Hepatocyte (in vitro differentiated cells): ENCODE results near the gene PTGES. TPM values are rescaled to one million over a fixed set of nuclear protein-coding genes. Genes with fewer than 3 reads are reported as not detected.
A peak's percentile ranks its signal among the peaks of the same experiment; 100 is the strongest.

Source experiments
- DNase-seq: peaks from one replicate; pipeline ENCODE4 v3.0.0-alpha.2; 2016; ENCODE audit warnings: low spot score
- H2AFZ ChIP-seq: fragments of 200-600 bp; sonication (generic); 2 replicates; pipeline ENCODE4 v1.6.0; 2016; ENCODE audit warnings: antibody characterized with exemption, mild to moderate bottlenecking
- H3K27ac ChIP-seq: fragments of 200-600 bp; sonication (generic); 2 replicates; pipeline ENCODE4 v1.5.1; 2016; ENCODE audit warnings: mild to moderate bottlenecking
- H3K27me3 ChIP-seq: fragments of 200-600 bp; sonication (generic); 2 replicates; pipeline ENCODE4 v1.6.1; 2016
- H3K36me3 ChIP-seq: fragments of 200-600 bp; sonication (generic); replicated peaks from 2 replicates; pipeline ENCODE4 v1.5.1; 2016; ENCODE audit warnings: low read depth; ENCODE audit not compliant: insufficient read depth
- H3K4me1 ChIP-seq: fragments of 200-600 bp; sonication (generic); 2 replicates; pipeline ENCODE4 v1.5.1; 2016; ENCODE audit warnings: mild to moderate bottlenecking, moderate library complexity; ENCODE audit not compliant: insufficient read depth
- H3K4me2 ChIP-seq: fragments of 200-600 bp; sonication (generic); 2 replicates; pipeline ENCODE4 v1.6.0; 2016
- H3K4me3 ChIP-seq: fragments of 200-600 bp; sonication (generic); 2 replicates; pipeline ENCODE4 v1.5.1; 2016; ENCODE audit warnings: mild to moderate bottlenecking
- H3K79me2 ChIP-seq: fragments of 200-600 bp; sonication (generic); 2 replicates; pipeline ENCODE4 v1.6.0; 2017; ENCODE audit warnings: mild to moderate bottlenecking
- H3K9me2 ChIP-seq: fragments of 200-600 bp; sonication (generic); replicated peaks from 2 replicates; pipeline ENCODE4 v1.6.0; 2017; ENCODE audit warnings: mild to moderate bottlenecking; ENCODE audit not compliant: insufficient read depth
- H3K9me3 ChIP-seq: fragments of 200-600 bp; sonication (generic); 2 replicates; pipeline ENCODE4 v1.5.1; 2016; ENCODE audit warnings: low read depth, mild to moderate bottlenecking
- H4K20me1 ChIP-seq: fragments of 200-600 bp; sonication (generic); 2 replicates; pipeline ENCODE4 v1.6.0; 2016; ENCODE audit warnings: mild to moderate bottlenecking; ENCODE audit not compliant: insufficient read depth, poor library complexity, severe bottlenecking
- EZH2 ChIP-seq: fragments of 200-600 bp; sonication (generic); IDR thresholded peaks from 2 replicates; pipeline ENCODE4 v1.6.1; 2016; ENCODE audit warnings: antibody characterized with exemption, mild to moderate bottlenecking, borderline replicate concordance
- EZH2phosphoT487 ChIP-seq: fragments of 200-600 bp; sonication (generic); IDR thresholded peaks from one replicate; pipeline ENCODE4 v1.6.1; 2018; ENCODE audit warnings: antibody characterized with exemption, mild to moderate bottlenecking, low read depth, moderate library complexity; ENCODE audit not compliant: unreplicated experiment, severe bottlenecking
- WGBS: methylation state at CpG from one replicate; pipeline ENCODE4 v1.1.6; 2016; ENCODE audit warnings: low lambda C conversion rate; ENCODE audit errors: missing lambda C conversion rate; 5-methylcytosine and 5-hydroxymethylcytosine counted together
- polyA plus RNA-seq: library from polyadenylated mRNA; unstranded; fragments of >200 nt; fragmentation: Nextera tagmentation; extraction: Ambion mirVana; gene quantifications from 2 replicates; pipeline ENCODE4 v1.2.1, GENCODE V29; 2016
- total RNA-seq: library from RNA; depleted of rRNA; stranded (reverse); fragments of >200 nt; gene quantifications from 2 replicates; pipeline ENCODE4 v1.2.3, GENCODE V29; 2014
- TF ChIP-seq, protein P1 (sequence below): fragments of 200-600 bp; sonication (generic); IDR thresholded peaks from 2 replicates; pipeline ENCODE4 v1.5.1; 2016; ENCODE audit warnings: antibody characterized with exemption, mild to moderate bottlenecking; ENCODE audit not compliant: poor library complexity

Gene PTGES
- total and polyA plus RNA-seq, 2 experiments from 2014 or later: 26.4 to 94.9 TPM

- peaks cover 6% of the 10 kb centered on the region for H3K79me2 ChIP-seq
- WGBS: 68% methylated on average over 13 of the region's 15 CpGs
- no peaks in the 10 kb centered on the region for H3K27me3 ChIP-seq
- no peaks in the 10 kb centered on the region for H3K36me3 ChIP-seq
- TF ChIP-seq, protein P1, sequence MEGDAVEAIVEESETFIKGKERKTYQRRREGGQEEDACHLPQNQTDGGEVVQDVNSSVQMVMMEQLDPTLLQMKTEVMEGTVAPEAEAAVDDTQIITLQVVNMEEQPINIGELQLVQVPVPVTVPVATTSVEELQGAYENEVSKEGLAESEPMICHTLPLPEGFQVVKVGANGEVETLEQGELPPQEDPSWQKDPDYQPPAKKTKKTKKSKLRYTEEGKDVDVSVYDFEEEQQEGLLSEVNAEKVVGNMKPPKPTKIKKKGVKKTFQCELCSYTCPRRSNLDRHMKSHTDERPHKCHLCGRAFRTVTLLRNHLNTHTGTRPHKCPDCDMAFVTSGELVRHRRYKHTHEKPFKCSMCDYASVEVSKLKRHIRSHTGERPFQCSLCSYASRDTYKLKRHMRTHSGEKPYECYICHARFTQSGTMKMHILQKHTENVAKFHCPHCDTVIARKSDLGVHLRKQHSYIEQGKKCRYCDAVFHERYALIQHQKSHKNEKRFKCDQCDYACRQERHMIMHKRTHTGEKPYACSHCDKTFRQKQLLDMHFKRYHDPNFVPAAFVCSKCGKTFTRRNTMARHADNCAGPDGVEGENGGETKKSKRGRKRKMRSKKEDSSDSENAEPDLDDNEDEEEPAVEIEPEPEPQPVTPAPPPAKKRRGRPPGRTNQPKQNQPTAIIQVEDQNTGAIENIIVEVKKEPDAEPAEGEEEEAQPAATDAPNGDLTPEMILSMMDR: no peak
- TF ChIP-seq EZH2: no peak
- no peak for TF ChIP-seq EZH2phosphoT487
- peak; percentile 46 for DNase-seq
- H3K4me3 ChIP-seq: no peak overlapping the region
- no peak overlapping the region for H3K4me2 ChIP-seq
- no peaks in the 10 kb centered on the region for H4K20me1 ChIP-seq
- H3K9me2 ChIP-seq: no peaks in the 10 kb centered on the region
- H2AFZ ChIP-seq: no peak overlapping the region
- peak overlapping the region; percentile 89 for H3K27ac ChIP-seq
- H3K4me1 ChIP-seq: peaks cover 18% of the 10 kb centered on the region
- H3K9me3 ChIP-seq: no peaks in the 10 kb centered on the region
Observed at GRCh38 chr9:129714511-129715061, 38.3 kb downstream of the PTGES start.

DNA sequence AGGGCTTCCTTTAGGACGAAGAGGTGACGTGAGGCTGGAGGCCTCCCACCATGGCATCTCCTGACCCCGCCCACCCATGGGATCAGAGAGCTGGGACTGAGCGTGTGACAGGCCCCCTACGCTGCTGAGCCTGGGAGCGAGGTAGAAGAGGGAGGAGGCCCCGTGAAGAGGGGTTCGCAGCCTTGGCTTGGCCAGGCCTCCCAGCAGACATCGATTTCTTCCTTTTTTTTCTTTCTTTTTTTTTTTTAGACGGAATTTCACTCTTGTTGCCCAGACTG lies 39.5 kb downstream of the PTGES start:
- H3K79me2 ChIP-seq: peaks cover 6% of the 10 kb centered on the region
- H3K9me3 ChIP-seq: no peaks in the 10 kb centered on the region
- peaks cover 18% of the 10 kb centered on the region for H3K4me1 ChIP-seq
- no peak for DNase-seq
- no peak overlapping the region for H2AFZ ChIP-seq
- TF ChIP-seq EZH2phosphoT487 (no peak), EZH2 (no peak)
- TF ChIP-seq, protein P1: no peak
- no peaks in the 10 kb centered on the region for H4K20me1 ChIP-seq
- peak overlapping the region; percentile 89 for H3K27ac ChIP-seq
- no peaks in the 10 kb centered on the region for H3K27me3 ChIP-seq
- 89% methylated on average over 9 of the region's 10 CpGs for whole genome bisulfite sequencing
- no peaks in the 10 kb centered on the region for H3K9me2 ChIP-seq
- no peaks in the 10 kb centered on the region for H3K36me3 ChIP-seq
- no peak overlapping the region for H3K4me3 ChIP-seq
- peak overlapping the region; percentile 62 for H3K4me2 ChIP-seq

DNA sequence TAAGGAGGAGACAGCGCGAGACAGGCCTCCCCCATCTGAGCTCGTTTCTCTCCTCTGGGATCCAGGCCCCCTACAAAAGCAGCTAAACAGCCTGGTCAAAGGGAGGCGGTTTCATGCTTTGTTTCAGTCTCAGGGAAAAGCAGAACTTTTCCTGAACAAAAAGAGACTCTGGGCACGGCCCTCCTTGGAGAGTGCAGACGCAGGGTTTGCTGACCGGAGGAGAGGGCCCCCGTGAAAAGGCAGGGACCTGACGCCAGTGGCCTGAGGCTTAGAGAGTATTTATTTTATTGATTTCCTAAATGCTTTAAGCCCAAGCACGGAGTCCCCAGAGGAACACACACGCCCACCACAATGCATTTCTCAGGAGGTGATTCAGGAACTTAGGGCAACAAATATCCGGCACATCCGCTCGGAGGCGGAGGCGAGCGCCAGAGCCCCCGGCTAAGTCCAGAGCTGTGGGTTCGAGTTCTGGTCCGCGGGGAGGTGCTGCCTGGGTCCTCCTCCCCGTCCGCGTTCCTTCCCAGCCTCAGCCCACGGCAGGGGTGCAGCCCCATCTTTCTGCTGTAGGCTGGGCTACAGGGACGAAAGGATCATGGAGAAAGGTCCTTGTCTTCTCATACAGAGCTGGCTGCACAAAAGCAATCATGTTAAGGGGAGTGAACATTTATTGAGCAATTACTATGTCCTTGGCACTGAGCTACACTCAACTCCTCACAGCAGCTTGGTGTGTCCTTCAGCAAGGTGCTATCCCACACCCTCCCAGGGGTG lies 40.0 kb downstream of the PTGES start:
- Histone ChIP-seq H3K4me2 (peak overlapping the region; percentile 62), H2AFZ (no peak overlapping the region), H3K27ac (peak overlapping the region; percentile 89), H3K4me1 (peaks cover 18% of the 10 kb centered on the region), H4K20me1 (no peaks in the 10 kb centered on the region), H3K27me3 (no peaks in the 10 kb centered on the region), H3K4me3 (no peak overlapping the region), H3K36me3 (no peaks in the 10 kb centered on the region), H3K9me2 (no peaks in the 10 kb centered on the region), H3K9me3 (no peaks in the 10 kb centered on the region), H3K79me2 (peaks cover 6% of the 10 kb centered on the region)
- TF ChIP-seq, protein P1: no peak
- TF ChIP-seq EZH2: no peak
- TF ChIP-seq EZH2phosphoT487: no peak
- DNase-seq: peak; percentile 48
- 43% methylated on average over 26 of the region's 26 CpGs for WGBS
